Esophagus mucosa (tissue), 1 donor: ENCODE results near the gene DOCK8. TPM values are rescaled to one million over a fixed set of nuclear protein-coding genes. Genes with fewer than 3 reads are reported as not detected.
"Not testable (repeated sequence)": the region's sequence is repeated elsewhere in the genome, so short reads cannot be mapped to it uniquely, and the experiment has no call there.

Experiments
- ATAC-seq: fragments of 200-7000 bp; cut with Tn5 transposase; one replicate; pipeline ENCODE4 v1.9.1; 2020
- total RNA-seq: library from RNA; stranded (reverse); gene quantifications from one replicate; pipeline ENCODE4 v1.2.4, GENCODE V29; 2023
- donor health status: DM: yes; HTN: yes; CAD: no.

The DOCK8 gene
- total RNA-seq, 1 donor from 2014 or later, result 11.4 TPM

GRCh38 chr9:227860-228259 is 13.2 kb downstream of the DOCK8 start:
- no peak for ATAC-seq

DNA sequence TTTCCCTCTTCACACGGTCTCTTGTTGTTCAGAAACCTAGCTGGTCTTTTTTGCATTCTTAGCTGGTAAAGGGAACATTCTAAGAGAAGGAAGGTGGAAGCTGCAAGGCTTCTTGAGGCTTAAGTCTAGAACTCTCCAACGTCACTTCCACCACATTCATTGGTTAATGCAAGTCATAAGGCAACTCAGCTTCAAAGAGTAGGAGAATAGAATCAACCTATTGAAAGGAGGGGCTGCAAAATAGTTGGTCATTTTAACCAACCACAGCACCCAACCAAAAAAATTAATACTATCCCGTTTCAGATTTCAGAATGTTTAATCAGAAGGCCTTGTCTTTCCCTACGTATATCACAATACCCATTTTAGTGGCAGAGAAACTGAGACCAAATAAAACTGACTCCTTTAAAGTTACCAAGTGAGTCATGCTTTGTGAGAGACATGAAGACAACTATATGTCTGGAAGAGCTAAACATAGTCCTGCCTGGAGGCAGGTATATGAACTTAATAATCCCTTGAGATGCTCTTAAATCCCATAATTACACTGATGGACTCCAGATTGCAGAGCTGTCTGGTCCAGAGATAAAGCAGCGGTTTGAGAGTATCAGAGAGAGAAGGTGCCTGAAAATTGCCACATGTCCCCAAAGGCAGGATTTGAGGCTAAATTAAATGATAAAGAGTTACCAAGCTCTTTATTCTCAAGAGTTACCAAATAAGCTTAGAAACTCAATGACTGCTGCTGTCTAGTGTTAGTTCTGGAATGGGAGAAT is 14.4 kb downstream of the DOCK8 start:
- no peak for ATAC-seq

DNA sequence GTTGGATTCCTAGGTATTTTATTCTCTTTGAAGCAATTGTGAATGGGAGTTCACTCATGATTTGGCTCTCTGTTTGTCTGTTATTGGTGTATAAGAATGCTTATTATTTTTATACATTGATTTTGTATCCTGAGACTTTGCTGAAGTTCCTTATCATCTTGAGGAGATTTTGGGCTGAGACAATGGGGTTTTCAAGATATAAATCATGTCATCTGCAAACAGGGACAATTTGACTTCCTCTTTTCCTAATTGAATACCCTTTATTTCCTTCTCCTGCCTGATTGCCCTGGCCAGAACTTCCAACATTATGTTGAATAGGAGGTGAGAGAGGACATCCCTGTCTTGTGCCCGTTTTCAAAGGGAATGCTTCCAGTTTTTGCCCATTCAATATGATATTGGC is 17.0 kb downstream of the DOCK8 start:
- ATAC-seq, result not testable (repeated sequence)

DNA sequence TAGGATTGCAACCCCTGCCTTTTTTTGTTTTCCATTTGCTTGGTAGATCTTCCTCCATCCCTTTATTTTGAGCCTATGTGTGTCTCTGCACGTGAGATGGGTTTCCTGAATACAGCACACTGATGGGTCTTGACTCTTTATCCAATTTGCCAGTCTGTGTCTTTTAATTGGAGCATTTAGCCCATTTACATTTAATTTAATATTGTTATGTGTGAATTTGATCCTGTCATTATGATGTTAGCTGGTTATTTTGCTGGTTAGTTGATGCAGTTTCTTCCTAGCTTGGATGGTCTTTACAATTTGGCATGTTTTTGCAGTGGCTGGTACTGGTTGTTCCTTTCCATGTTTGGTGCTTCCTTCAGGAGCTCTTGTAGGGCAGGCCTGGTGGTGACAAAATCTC is 19.0 kb downstream of the DOCK8 start:
- not testable (repeated sequence) for ATAC-seq

DNA sequence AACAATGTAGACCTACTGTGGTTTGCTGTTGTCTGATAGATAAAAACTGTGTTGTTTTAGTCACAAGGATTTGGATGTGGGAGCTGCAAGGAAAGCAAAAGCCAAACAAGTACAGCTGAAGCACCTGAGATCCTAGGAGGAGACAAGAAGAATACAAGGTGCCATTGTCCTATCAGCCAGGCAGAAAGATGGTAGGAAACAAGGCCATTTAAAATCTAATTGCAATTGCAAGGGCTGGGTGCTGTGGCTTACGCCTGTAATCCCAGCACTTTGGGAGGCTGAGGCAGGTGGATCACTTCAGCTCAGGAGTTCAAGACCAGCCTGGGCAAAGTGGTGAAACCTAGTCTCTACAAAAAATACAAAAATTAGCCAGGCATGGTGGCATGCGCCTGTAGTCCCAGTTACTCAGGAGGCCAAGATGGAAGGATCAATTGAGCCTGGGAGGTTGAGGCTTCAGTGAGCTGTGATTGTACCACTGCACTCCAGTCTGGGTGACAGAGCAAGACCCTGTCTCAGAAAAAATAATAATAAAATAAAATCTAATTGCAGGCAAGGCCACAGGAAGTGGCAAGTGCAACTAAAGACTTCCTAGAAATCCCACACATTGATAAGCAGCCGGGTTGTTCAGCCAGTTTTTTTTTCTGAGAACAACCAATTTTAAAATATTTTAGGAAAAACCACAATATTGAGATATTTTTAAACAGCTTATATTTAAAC is 22.6 kb downstream of the DOCK8 start:
- ATAC-seq, result no peak

DNA sequence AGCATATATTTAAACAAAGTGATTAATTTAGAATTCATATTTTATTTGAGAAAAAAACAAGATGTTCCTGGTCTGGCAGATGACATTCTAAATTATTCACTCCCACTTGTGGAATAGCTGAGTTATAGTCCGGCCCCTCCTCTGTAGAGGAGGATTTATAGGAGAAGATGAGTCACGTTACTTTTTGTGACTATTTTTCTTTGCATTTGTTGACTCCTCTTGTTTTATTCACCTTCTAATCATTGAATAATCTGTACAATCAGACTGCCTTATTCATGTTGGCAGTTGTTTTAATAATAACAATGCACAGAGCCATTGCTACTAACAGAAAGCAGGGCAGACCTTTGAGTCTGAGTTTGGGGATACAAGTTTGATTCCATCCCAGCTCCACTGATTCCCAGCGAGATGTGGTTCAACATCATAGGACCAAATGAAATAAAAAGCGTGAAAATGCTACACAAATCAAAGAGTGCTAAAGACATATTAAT is 23.2 kb downstream of the DOCK8 start:
- no peak for ATAC-seq

DNA sequence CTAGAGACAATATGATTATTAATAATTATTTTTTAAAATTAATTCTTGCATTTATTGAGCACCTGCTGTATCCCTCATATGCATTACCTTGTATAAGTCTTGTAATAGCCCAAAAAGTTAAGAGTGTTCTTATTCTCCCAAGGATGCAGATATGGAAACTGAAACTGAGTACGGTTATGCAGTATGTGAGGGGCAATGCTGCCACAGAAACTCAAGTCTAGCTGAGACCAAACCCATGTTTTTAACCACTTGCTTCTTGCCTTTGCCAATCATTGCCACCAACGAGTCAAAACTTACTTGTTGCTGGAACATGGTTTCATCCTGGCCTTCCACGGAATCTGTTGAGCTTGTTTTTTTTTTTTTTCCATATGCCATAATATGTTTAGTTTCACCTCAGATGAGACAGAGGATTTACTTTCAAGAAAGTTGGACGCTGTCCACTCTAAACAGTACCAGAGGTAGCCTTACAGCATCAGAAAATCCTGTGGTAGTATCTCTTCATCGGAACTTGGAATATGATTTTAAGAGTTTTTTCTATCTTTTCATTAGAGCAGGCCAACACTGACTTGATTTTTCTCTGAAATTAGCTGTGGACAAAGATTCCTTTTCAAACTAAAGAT is 27.9 kb downstream of the DOCK8 start:
- ATAC-seq, result no peak

DNA sequence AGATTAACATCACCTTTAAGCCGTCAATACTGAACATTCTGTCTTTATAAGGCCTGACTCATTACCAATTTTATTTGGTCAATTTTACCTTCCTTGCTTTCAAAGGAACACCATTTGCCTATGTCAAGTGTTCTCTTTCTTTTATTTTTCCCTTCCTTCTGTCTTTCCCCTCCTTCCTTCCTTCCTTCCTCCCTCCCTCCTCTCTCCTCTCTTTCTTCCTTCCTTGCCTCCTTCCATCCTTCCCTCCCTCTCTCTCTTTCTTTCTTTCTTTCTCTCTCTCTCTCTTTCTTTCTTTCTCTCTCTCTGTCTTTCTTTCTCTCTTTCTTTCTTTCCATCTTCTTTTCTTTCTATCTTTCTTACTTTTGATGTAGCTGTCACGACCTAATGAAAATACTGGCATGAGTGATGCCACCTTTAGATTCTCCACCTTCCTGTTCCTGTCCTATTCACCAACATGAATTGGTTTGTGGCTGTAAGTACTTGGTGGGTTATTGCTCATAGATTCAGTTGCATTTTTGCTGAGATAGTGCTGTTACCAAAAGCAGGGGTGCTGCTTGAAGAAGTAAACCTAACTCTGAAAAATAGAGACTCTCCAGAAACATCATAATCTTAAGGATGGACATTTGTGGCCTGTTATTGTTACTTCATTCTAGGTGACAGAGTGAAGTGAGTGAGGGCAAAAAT is 33.8 kb downstream of the DOCK8 start:
- ATAC-seq, result no peak

- no peak for ATAC-seq
These were observed 34.4 kb downstream of the DOCK8 start for GRCh38 chr9:249025-249424.

GRCh38 chr9:250039-250438 is 35.4 kb downstream of the DOCK8 start:
- no peak for ATAC-seq

DNA sequence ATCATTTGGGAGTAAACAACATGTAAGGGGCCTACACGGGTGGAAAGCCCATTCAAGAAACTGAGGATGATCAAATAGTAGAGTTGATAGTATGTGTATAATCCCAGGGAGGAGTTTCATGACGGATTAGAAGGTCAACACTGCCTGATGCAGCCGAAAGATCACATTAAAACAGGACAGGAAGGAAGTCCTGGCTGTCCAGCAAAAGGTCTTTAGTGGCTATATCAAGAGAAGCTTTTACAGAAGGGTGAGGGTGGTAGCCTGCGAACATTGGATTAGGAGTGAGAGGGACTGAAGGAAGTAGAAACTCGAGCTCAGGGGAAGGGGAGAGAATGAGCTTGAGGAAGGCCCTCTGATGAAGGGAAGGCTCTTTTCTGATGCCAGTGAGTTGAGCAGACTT is 36.0 kb downstream of the DOCK8 start:
- ATAC-seq, result no peak

DNA sequence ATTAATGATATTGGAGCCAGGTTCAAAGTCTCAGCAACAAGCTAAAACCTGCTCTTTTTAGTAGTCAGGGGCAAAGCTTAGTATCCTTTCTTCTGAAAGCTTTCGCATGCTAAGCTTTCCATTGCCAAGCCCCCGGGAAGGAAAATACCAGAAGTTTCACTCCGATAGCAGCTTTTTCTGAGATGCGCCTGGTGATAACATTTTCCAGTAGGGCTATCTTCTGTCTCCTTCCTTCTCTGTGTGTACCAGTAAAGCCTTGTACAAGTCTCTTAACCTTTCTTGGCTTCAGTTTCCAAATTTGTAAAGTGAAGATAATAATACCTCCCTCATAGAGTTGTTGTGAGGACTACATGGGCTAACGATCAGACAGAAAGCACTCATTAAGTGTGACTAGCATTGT is 36.7 kb downstream of the DOCK8 start:
- no peak for ATAC-seq

- no peak for ATAC-seq
These were observed 38.9 kb downstream of the DOCK8 start for GRCh38 chr9:253539-253938.

GRCh38 chr9:254516-254915 is 39.9 kb downstream of the DOCK8 start:
- no peak for ATAC-seq

- ATAC-seq, result peak; percentile 37
These were observed 43.3 kb downstream of the DOCK8 start for GRCh38 chr9:257957-258356.

DNA sequence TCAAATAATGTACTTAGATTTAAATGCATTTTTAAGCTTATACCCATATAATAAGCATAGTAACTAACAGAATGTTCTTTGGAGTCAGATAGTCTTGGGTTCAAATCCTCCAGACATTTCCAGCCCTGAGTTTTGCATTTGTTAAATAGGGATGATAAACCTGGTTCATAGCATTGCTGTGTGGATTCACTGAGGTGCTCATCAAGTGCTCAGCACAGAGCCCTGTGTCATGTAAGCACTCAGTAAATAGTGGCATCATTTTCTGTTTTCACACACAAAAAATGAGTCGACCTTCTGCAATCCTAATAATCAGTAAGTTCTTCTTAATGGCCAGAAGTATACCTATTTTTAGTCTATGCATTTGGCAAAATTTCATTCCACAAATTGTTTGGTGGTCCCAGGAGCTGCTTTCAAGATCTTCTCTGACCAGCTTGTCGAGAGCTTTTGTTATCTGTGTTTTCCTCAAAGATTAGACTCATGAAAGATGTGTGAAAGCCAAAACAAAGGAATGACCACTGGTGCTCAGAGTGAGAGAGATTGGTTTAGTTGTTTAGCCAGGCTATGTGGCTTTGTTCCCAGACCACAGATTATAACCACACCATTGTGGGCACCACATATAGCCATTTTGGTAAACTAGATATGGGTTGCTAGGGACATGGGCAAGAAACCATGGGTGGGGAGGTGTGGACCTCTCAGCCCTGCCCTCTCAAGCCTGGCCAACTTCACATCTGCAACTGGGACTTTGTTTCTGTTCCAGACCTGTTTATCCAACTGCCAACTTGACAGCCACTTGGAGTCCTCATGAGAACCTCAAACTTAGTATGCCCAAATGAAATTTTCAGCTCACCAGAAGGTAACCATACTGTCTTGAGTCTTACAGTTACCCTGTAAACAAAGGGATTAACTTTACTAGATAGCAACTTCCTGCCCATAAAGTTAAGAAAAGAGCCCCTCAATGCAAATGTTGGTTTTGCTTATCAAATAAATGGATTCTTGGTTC is 45.0 kb downstream of the DOCK8 start:
- no peak for ATAC-seq

DNA sequence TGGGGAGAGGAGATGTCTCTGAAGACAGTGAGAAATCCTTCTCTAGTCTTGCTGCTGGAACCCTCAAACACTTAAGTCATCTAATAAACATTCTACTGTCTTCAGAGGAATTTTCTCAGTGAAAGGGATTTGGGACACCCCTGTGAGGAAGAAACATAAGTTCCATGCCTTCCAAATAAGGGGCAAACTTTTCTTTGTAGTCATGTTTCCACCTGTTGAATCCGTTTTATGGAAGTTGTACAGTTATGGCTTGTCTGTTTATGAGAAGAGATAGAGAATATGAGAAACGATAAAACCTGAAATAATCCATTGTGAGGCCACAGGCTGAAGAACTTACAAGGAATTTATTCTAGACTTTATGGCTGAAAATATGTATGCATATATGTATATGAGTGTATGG is 49.6 kb downstream of the DOCK8 start:
- ATAC-seq, result no peak

DNA sequence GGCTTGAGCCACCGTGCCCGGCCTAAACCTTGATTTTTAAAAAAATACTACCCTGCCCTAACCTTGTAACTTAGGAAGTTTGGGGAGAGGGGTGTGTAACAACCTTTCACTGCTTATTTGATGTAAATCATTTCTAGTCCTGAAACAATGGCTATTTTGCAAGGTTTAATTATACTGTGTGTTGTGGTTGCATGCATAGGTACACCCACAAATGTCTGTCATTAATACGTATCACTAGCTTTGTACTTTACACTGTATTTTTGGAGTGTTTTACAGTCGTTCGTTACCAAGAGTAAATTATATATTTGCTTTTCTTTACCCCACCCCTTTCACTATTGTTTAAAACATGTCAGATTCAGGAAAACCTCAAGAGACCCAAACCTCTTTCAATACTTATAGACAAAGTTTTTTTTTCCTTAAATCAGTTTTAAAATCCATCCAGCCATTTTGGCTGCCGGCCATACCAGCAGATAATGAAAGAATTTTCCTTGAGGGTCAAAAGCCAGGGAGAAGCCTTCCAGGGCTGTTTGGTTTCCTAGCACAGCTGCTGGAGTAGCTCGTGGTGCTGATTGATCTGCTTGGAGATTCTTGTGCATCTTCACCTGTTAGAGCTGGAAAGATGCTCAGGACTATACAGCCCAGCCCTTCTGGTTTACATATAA is 50.7 kb downstream of the DOCK8 start:
- no peak for ATAC-seq

GRCh38 chr9:266228-266627 is 51.6 kb downstream of the DOCK8 start:
- no peak for ATAC-seq

DNA sequence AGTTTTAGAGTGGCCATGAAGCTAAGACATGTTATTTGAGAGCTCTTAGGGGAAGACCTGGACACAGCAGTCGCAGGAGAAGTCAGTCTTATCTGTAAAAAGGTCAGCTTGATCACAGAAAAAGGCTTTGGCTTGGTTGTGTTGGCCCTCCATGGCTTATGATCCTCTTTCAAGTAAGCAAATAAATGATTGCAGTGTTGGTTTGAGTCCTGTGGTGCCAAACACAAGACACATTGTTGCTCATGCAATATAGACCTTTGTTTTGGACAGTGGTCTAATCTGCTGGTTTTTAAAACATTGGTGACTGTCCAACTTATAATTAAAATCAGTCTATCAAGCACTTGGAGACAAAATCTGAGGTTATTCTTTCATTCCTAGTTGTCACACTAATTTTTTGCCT is 54.0 kb downstream of the DOCK8 start:
- no peak for ATAC-seq

- ATAC-seq, result no peak
These were observed 54.5 kb downstream of the DOCK8 start for GRCh38 chr9:269081-269711.
